AG20443 (cell line): Measurements from ENCODE around the gene NUTM2D.
A peak's percentile ranks its signal among the peaks of the same experiment; 100 is the strongest.
"Not testable (repeated sequence)": the region's sequence is repeated elsewhere in the genome, so short reads cannot be mapped to it uniquely, and the experiment has no call there.

Experiments used
- DNase-seq: peaks from one replicate; pipeline ENCODE4 v3.0.0; 2012; ENCODE audit warnings: low spot score, mixed read lengths

The NUTM2D gene, protein sequence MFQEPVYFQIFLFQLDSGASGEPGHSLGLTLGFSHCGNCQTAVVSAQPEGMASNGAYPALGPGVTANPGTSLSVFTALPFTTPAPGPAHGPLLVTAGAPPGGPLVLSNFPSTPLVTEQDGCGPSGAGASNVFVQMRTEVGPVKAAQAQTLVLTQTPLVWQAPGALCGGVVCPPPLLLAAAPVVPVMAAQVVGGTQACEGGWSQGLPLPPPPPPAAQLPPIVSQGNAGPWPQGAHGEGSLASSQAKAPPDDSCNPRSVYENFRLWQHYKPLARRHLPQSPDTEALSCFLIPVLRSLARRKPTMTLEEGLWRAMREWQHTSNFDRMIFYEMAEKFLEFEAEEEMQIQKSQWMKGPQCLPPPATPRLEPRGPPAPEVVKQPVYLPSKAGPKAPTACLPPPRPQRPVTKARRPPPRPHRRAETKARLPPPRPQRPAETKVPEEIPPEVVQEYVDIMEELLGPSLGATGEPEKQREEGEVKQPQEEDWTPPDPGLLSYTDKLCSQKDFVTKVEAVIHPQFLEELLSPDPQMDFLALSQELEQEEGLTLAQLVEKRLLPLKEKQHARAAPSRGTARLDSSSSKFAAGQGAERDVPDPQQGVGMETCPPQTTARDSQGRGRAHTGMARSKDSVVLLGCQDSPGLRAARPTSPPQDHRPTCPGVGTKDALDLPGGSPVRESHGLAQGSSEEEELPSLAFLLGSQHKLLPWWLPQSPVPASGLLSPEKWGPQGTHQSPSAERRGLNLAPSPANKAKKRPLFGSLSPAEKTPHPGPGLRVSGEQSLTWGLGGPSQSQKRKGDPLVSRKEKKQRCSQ

DNA sequence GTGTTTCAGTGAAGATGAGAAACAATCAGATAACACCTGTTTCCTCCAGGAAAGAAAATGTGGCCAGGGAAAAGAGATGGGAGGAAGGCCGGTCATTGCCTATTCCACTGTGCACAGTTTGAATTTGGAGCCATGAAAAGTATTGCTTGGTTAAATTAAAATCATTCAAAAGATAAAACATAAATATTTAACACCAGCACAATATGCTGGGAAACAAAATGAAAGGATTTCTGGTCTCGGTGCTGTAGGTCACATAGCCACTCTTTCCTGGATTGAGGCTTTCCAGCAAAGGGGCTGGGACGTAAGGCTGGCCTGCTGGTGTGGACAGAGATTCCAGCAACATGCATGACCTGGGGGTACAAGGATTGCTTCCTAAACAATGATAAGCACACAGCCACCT lies at the start of gene NUTM2D:
TSS of gene NUTM2D (plus strand) at position 301 of the 400 bp plus-strand sequence. CDS start 522 bp downstream, outside the sequence.
- DNase-seq, result not testable (repeated sequence)

DNA sequence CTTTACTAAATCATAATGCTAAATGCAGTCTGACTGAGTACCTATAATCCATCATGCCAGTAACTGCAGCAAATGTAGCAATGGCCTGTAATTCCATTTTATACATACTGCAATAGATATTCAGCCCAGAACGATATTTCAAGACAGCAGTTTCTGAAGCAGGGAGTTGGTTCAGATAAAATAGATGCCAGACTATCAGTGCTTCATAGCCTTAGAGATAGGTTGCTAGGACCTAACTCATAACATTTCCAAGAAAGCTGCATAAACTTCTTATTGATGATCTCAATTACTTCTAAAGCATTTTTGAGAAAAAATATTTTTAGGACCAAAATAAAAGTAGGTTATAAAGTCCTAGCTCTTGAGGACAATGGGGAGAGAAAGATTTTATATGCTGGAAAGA lies 48.8 kb upstream of the NUTM2D start:
- DNase-seq, result not testable (repeated sequence)

DNA sequence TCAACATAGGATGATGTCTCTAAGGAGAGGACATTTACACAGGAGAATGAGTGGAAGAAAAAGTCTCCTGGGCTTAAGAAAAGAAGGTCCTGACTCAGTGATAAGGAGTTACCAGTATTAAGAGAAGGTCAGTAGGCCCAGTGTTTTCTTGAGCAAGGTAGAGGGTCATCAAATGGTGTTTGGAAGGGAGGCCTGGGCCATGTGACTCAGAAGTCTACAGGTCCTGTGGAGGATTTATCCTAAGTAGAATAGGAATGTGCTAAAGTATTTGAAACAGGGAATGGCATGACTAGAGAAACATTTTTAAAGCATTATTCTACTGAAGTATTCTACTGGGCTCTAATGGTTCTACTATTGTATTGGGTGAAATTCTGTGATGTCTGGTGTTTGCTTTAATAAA lies 47.9 kb upstream of the NUTM2D start:
- DNase-seq, result not testable (repeated sequence)

DNA sequence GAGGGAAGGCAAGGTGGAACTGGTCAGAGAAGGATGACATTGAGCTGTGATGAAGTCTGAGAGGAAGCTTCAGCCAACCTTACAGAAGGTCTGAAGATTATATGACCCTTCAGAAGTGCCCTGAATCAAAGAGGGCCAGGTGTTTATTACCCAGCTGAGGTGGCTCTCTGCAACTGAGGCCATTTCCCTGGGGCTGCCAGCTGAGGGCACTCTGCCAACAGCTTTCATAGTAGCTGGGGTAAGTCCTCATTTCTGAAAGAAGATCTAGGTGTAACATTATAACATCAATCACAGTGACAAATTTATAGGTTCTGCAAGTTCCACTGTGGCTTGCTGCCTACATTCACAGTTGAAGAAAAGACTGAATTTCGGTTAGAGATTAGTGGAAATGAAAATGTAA lies 46.0 kb upstream of the NUTM2D start:
- DNase-seq, result not testable (repeated sequence)

DNA sequence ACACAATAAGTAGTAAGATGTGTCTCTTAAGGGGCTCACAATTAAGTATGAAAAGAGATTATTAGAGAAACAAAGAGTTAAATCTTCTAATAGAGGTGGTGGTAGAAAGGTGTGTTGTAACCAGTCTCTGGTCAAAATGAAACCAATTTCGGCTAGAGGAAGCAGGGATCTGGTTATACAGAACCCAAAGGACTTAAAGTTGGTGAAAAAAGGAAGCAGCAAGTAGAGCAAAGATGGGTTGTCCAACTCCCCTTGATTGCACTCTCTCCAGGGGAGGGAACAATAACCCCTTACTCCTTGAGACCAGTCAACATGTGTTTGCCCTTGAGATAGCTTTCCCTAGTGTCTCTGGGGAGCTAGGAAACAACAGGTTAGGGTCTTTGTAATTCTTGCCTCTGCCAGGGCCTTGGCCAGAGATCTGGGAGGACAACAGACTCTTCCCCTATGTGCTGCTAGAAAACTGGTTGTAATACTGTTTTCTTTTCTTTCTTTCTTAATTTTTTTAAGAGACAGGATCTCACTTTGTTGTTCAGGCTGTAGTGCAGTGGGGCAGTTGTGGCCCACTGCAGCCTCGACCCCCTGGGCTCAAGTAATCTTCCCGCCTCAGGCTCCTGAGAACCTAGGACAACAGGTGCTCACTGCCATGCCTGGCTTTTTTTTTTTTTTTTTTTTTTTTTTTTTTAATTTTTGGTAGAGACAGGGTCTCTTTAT lies 43.7 kb upstream of the NUTM2D start:
- DNase-seq, result not testable (repeated sequence)

DNA sequence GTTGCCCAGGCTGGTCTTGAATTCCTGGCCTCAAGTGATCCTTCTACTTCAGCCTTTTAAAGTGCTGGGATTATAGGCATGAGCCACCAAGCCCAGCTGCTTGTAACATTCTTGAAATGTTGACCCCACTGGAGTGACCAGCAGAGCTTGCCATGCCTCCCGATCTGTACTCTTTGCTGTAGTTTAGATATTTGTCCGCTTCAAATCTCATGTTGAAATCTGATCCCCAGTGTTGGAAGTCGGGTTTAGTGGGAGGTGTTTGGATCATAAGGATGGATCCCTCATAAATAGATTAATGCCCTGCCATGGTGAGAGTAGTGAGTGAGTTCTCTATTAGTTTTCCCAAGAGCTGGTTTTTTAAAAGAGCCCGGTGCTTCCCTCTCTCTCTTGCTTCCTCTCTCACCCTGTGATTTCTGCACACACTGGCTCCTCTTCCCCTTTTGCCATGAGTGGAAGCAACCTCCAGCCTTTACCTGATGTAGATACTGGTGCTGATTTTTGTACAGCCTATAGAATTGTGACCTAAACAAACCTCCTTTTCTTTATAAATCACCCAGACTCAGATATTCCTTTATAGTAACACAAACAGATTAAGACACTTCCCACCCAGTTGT lies 43.1 kb upstream of the NUTM2D start:
- not testable (repeated sequence) for DNase-seq

DNA sequence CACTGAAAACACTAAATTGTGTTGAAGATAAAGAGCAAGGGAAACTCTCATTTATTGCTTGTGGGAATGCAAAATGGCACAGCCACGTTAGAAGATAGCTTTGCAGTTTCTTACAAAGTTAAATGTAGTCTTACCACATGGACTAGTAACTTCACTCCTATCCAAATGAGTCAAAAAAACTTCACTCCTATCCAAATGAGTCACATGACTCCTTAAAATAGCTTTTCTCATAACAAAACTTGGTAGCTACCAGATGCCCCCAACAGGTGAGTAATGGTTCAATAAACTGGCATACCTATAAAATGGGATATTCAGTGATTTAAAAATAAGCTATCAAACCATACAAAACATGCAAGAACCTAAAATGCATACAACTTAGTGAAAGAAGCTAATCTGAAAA lies 36.0 kb upstream of the NUTM2D start:
- not testable (repeated sequence) for DNase-seq

DNA sequence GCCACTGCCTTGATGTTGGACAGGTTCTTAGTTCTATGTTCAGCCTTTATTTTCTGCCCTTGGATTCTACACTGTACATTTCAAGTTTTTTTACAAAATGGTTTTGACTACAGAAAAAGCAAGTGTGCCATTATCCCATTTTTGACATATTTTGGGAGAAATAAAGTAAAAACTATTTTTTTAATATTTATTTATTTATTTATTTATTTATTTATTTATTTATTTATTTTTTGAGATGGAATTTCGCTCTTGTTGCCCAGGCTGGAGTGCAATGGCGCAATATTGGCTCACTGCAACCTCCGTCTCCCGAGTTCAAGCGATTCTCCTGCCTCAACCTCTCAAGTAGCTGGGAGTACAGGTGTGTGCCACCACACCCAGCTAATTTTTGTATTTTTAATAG lies 33.0 kb upstream of the NUTM2D start:
- not testable (repeated sequence) for DNase-seq

DNA sequence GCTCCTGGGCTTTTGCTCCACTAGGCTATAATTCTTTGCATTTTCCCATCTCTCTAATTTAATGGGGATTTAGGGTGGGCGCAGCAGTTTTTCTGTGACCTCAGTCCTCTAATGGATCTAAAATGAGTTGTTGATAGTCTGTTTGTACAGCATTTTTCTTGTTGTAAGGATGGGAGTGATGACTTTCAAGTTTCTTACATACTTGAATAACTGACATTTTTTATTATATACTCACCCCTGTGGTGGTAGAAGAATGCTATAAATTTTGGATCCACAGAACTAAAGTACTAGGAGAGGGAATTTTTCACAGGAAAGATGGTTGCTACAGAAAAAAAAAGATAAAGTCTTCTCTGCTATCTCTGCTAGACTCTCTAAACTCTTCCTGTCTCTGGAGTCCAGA lies 29.6 kb upstream of the NUTM2D start:
- not testable (repeated sequence) for DNase-seq

DNA sequence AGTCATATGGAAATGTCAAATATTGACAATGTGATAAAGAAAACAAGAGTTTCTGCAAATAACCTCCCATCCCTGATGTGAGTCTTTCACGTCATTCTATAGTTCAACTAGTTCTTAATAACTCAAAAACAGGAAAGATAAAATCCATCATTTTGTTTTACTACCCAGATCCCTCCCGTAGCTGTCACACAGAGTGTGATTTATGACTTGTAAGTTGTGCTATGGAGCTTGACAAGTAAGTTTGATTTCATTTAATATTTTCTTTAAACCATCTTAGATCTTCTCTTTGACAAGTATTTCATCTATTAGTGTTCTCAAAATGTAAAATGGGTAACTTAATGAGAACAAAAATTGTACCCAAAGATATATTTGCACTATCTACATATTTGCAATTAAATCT lies 28.4 kb upstream of the NUTM2D start:
- not testable (repeated sequence) for DNase-seq

DNA sequence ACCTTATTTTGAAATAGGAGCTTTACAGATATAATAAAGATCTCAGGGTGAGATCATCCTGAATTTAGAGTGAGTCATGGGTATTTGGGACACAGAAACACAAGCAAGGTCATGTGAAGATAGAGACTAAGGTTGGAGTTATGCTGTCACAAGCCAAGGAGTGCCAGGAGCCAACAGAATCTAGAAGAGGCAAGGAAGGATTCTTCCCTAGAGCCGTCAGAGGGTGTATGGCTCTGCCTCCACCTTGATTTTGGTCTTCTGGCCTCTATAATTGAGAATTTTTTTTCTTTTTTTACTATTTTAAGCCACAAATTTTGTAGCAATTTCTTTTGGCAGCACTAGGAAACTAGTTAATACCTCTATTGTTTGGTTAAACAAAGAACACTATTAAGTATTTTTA lies 24.9 kb upstream of the NUTM2D start:
- not testable (repeated sequence) for DNase-seq

DNA sequence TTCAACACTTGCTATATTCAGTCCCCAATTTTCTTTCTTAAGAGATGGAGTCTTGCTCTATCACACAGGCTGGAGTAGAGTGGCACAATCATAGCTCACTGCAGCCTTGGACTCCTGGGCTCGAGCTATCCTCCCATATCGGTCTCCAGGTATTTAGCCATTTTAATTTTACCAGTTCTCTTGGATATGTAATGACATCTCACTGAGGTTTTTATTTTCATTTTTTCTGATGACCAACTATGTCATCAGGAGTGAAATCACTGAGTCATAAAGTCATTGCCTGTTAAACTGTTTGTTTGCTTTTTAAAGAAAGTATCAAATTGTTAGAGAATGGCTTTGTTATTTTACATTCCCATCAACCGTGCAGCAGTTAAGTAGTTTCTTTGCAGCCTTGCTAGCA lies 17.1 kb upstream of the NUTM2D start:
- not testable (repeated sequence) for DNase-seq

DNA sequence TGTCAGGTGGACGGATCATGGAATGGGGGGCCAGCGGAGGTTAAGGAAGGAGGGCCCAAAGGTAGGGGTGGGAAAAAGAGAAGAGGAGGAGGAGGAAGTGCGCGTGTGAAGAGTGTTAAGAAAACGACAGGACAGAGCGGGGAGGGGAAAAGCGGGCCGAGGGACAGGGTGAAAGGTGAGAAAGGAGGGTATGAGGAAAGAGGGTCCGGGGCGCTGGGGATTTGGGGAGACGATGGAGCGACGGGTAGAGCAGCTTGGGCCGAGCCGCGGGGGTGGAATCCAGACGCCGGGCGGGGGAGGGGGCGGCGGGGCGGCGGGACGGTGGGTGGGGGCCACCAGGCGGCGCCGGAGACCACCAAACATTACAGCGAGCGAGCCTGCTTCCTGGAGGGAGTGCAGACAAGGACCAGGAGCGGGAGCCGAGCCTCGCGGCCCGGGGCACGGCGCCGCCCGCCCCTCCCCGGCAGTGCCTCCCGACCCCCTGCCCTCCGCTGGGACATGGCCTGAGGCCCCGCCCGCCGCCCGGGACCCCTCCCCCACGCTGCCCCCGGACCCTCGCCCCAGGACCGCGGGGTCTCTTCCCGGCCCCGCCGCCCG lies 15.9 kb upstream of the NUTM2D start:
- not testable (repeated sequence) for DNase-seq

DNA sequence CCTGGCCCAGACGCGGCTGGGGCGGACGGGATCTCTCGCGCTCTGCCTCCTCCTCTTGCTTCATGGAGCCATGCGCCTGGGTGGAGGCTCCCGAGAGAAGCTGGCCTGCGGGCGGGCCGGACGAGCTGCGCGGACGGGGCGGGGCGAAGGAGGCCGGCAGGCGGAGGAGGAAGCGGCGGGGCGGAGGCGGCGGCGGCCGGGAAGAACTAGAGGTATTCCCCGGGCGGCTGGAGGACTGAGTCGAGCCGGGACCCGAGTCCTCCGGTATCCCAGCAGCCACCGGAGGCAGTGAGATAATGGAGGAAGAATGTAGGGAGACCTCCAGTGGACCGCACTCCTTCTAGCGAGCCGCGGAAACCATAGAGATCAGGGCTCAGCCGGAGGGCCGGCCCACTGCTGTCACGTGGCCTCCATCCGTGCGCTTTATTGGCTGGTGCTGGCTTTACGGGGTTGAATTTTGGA lies 15.3 kb upstream of the NUTM2D start:
- peak; percentile 24 for DNase-seq

DNA sequence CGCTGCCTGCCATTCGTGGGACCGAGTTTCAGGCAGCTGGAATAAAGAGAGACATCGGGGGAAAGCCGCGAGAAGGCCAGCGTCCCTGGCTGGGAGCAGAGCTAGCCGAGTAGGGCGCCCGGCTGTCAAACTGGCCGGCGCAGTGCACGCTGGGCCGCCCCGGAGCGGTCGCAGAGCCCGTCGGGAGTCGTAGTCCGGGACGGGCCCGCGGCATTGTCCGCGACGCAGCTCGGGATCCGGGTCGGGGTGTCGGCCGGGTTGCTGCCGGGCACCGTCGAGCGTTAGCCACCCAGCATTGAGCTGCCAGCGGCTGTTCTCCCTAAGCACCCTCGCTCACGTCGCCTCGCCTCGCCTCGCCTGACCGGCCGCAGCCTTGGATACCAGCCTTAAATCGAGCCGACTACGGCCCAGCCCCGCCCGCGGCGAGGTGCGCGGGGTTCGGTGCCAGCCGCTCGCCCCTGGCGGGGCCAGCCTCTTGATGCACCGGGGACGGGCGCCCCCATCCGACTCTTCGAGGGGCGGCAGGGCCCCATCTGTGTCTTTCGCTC lies 14.8 kb upstream of the NUTM2D start:
- DNase-seq, result not testable (repeated sequence)

DNA sequence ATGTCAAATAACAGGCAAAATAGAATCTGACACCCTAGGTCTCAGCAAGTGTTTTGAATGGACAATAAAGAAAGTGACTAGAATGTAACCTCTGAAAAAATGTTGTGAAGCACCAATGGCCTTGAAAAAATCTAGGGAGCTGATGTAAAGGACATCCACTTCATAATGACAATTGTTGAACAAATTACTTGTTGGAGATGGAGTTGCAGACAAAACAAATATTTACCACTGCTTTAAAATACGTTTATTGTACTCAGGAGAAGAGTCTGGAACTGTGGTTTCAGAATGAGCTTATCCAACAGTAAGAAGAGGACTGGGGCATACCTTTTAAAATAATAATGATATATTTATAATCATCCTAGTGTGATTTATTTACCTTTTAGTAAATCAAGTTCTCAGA lies 11.8 kb upstream of the NUTM2D start:
- not testable (repeated sequence) for DNase-seq

DNA sequence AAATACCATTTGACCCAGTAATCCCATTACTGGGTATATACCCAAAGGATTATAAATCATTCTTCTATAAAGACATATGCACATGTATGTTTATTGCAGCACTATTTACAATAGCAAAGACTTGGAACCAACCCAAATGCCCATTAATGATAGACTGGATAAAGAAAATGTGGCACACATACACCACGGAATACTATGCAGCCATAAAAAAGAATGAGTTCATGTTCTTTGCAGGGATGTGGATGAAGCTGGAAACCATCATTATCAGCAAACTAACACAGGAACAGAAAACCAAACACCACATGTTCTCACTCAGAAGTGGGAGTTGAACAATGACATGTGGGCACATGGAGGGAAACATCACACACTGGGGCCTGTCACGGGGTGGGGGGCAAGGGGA lies 7.4 kb upstream of the NUTM2D start:
- DNase-seq, result not testable (repeated sequence)

DNA sequence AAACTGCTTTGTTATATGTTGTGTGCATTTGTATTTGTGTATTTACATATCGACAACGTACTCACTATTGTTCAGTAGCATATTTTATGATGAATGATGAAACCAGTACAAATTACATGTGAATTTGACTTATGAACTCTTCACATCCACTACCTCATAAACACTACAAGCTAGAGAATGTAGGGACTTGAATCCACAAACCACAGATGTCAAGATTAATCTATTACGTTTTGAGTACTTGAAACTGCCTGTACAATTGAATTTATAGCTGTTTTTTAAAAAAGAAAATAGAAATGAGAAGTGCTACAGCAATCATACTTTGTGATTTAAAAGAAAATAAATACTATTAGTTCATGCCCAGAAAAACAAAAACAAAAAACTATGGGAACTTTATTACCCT lies 4.7 kb upstream of the NUTM2D start:
- DNase-seq, result not testable (repeated sequence)

DNA sequence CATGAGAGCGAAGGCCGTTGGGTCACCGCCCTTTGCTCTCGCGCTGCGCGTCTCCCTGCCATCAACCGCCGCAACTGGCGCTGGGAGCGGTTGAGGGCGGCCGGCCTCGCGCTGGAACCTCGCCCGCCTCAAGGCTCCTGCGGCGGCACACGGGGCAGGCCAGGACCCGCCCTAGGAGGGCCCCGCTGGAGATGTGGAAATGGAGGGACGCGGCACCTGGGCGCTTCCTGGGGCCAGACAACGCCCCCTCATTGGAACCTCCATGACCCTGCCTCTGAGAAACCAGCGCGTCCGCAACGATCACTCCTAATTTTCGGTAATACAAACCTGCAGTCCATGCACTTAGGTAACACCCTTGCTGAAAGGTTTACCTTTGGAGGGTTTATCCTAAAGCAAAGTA lies 2.4 kb upstream of the NUTM2D start:
- DNase-seq, result not testable (repeated sequence)

DNA sequence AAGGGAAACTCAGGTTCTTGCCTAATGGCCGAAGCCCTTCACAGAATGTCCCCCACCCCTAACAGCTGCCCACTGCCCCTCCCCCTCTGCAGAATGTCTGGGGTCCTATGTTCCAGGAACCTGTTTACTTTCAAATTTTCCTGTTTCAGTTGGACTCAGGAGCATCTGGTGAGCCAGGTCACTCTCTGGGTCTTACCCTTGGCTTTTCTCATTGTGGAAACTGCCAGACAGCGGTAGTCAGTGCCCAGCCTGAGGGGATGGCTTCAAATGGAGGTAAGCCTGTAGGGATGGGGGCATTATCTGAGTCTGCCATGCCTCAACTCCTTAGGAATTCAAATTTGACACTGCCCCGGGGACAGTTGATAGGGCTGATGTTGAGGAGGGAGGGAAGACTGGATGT lies 615 bp downstream of the NUTM2D start:
- not testable (repeated sequence) for DNase-seq

DNA sequence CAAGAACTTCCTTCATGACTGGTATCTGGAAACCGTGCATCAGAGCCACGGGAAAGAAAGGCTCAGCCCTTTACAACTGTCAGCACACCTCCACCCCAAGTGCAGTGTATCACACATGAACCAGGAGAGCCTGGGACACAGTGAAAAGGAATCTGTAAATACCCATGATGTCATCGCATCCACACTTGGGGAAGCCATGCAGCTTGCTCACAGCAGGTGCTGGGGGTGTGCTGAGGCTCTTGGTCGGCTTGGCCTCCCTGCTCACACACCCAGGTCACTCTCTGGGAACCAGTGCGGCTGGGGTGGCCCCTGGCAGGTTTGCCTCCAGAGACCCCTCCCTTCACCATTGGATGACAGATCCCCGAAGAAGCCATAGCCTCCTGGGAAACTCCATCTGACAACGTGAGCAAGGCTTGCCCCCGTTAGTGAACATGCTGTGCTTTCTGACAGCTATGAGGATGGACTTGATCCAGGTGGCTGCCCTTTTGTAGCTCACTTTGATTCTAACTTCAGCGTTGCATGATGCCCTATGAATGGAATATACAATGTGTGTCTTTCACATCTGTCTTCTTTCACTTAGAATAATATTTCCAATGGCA lies 12.1 kb downstream of the NUTM2D start:
- DNase-seq, result not testable (repeated sequence)
